ENCODE measurements around the gene IFT43. TPM values are rescaled to one million over a fixed set of nuclear protein-coding genes. Genes with fewer than 3 reads are reported as not detected.

The IFT43 gene
- total and polyA plus RNA-seq, 2 experiments from 2014 or later, result 56.8 to 76.6 TPM

DNA sequence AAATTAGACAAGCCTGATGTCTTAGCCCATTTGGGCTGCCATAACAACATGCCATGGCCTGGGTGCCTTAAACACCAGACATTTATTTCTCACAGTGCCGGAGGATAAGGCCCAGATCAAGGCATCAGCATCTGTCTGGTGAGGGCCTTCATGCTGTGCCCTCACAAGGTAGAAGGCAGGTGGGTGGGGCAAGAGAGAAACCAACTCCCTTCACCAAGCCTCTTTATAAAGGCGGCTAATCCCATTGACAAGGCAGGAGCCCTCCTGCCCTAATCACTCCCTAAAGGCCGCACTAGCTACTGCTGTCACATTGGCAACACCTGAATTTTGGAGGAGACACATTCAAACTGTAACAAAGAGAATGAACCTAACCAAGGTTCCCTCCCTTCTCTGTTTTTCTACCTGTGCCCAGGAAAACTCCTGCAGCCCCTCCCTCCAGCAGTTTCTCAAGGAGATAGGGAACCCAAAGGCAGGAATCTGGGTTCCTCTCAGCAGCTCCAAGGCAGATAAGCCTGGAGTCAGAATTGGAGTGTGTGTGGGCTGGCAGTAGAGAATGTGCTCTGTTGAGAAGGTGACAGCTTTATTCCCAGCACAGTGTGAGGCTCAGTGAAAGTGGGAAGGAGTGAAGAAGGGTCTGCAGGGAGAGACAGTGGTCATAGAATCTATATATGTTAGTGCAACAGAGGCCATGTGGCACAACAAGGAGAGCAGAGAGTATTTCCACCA is 144.5 kb downstream of the IFT43 start:
- no peak for DNase-seq (ENCODE audit: low read depth in 1 of 2, low spot score in 1 of 2)
- no peak overlapping the region for H3K27ac ChIP-seq
- TF ChIP-seq, protein P1, sequence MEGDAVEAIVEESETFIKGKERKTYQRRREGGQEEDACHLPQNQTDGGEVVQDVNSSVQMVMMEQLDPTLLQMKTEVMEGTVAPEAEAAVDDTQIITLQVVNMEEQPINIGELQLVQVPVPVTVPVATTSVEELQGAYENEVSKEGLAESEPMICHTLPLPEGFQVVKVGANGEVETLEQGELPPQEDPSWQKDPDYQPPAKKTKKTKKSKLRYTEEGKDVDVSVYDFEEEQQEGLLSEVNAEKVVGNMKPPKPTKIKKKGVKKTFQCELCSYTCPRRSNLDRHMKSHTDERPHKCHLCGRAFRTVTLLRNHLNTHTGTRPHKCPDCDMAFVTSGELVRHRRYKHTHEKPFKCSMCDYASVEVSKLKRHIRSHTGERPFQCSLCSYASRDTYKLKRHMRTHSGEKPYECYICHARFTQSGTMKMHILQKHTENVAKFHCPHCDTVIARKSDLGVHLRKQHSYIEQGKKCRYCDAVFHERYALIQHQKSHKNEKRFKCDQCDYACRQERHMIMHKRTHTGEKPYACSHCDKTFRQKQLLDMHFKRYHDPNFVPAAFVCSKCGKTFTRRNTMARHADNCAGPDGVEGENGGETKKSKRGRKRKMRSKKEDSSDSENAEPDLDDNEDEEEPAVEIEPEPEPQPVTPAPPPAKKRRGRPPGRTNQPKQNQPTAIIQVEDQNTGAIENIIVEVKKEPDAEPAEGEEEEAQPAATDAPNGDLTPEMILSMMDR (IDR thresholded peaks at IDR 0.05; ENCODE audit: low read depth, low read length), result no peak
- no peak overlapping the region for H3K4me3 ChIP-seq
- no peaks in the 10 kb centered on the region for H3K36me3 ChIP-seq
- no peaks in the 10 kb centered on the region for H3K9me3 ChIP-seq (ENCODE audit: low read depth)
- H3K4me1 ChIP-seq (ENCODE audit: low read depth), result no peaks in the 10 kb centered on the region
- H3K27me3 ChIP-seq, result peaks cover 14% of the 10 kb centered on the region

GRCh38 chr14:76131071-76131965 is 145.8 kb downstream of the IFT43 start:
- H3K9me3 ChIP-seq (ENCODE audit: low read depth), result no peaks in the 10 kb centered on the region
- H3K27me3 ChIP-seq, result peaks cover 16% of the 10 kb centered on the region
- no peaks in the 10 kb centered on the region for H3K4me1 ChIP-seq (ENCODE audit: low read depth)
- no peak for DNase-seq (ENCODE audit: low read depth in 1 of 2, low spot score in 1 of 2)
- no peak overlapping the region for H3K4me3 ChIP-seq
- TF ChIP-seq, protein P1 (IDR thresholded peaks at IDR 0.05; ENCODE audit: low read depth, low read length), result no peak
- no peaks in the 10 kb centered on the region for H3K36me3 ChIP-seq
- H3K27ac ChIP-seq, result no peak overlapping the region

- peaks cover 22% of the 10 kb centered on the region for H3K27me3 ChIP-seq
- peak; percentile 54 to 70 for DNase-seq (ENCODE audit: low read depth in 1 of 2, low spot score in 1 of 2)
- H3K36me3 ChIP-seq, result no peaks in the 10 kb centered on the region
- H3K9me3 ChIP-seq (ENCODE audit: low read depth), result no peaks in the 10 kb centered on the region
- no peaks in the 10 kb centered on the region for H3K4me1 ChIP-seq (ENCODE audit: low read depth)
- H3K4me3 ChIP-seq, result no peak overlapping the region
- H3K27ac ChIP-seq, result no peak overlapping the region
- TF ChIP-seq, protein P1 (IDR thresholded peaks at IDR 0.05; ENCODE audit: low read depth, low read length), result no peak
These were observed 147.5 kb downstream of the IFT43 start for GRCh38 chr14:76133103-76133502.

Other genes starting within 250 kb of the IFT43 start
- 11.6 and 13.2 TPM in 2 replicates for gene TGFB3, start 3.8 kb upstream of the IFT43 start, total RNA-seq
- 11.3 and 13.9 TPM in 2 replicates for gene TGFB3, start 3.8 kb upstream of the IFT43 start, polyA plus RNA-seq
- 49.6 and 91.4 TPM in 2 replicates for gene GPATCH2L, start 166.2 kb downstream of the IFT43 start, total RNA-seq
- 18.2 and 28.1 TPM in 2 replicates for gene GPATCH2L, start 166.2 kb downstream of the IFT43 start, polyA plus RNA-seq

All from cardiac muscle cell (in vitro differentiated cells and primary cell).